PC-9 (cell line): ENCODE measurements around the gene STC2.

Experiments used
- EZH2 ChIP-seq: fragments of 200-600 bp; sonication (generic); IDR thresholded peaks from 2 replicates; pipeline ENCODE4 v1.8.0; 2017; ENCODE audit warnings: antibody characterized with exemption, low read depth
- TF ChIP-seq, protein P1 (sequence below): fragments of 200-600 bp; sonication (generic); conservative IDR thresholded peaks from 2 replicates; pipeline ENCODE4 v1.6.1; 2017; ENCODE audit warnings: mixed run types, antibody characterized with exemption, mild to moderate bottlenecking, moderate library complexity

DNA sequence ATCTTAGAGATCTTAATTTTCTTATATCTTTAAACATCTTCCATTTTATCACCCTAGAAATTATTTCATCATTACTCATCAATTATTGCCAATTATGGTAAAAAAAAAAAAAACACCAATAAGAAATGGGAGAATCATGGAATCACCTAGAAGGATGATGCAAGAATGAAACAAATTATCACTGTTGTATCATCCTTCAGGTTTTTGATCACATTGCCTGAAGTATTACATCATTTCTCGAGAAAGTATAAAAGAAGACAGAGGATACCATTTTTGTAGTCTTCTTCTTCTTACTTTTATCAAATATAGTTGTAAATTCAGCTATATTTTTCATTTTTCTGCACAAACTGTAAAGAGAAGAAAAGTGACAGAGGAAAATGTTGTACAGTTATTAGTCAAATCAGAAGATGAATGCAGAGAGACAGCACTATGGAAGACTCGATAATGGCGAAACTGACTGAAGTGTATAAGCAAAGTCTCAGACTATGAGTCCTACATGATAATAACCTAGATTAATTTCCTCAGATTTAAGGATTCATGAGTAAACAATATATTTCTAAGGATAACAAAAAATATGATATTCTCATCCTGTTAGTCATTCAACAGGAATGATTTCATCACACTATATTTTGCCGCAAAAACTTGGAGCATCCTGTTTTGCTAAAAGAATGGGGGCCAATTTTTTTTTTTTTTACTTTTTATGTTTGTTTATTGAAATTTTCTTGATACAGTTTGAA lies 5.9 kb upstream of the STC2 start:
- TF ChIP-seq, protein P1, sequence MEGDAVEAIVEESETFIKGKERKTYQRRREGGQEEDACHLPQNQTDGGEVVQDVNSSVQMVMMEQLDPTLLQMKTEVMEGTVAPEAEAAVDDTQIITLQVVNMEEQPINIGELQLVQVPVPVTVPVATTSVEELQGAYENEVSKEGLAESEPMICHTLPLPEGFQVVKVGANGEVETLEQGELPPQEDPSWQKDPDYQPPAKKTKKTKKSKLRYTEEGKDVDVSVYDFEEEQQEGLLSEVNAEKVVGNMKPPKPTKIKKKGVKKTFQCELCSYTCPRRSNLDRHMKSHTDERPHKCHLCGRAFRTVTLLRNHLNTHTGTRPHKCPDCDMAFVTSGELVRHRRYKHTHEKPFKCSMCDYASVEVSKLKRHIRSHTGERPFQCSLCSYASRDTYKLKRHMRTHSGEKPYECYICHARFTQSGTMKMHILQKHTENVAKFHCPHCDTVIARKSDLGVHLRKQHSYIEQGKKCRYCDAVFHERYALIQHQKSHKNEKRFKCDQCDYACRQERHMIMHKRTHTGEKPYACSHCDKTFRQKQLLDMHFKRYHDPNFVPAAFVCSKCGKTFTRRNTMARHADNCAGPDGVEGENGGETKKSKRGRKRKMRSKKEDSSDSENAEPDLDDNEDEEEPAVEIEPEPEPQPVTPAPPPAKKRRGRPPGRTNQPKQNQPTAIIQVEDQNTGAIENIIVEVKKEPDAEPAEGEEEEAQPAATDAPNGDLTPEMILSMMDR, result no peak
- TF ChIP-seq EZH2, result no peak
